AG10803 (cell line): ENCODE measurements around the gene SLAMF9.
"Not testable (repeated sequence)": the region's sequence is repeated elsewhere in the genome, so short reads cannot be mapped to it uniquely, and the experiment has no call there.

ENCODE experiments used
- DNase-seq: peaks from one replicate; pipeline ENCODE4 v3.0.0; 2010; ENCODE audit warnings: low read depth
- H3K4me3 ChIP-seq: 2 replicates; pipeline ENCODE4 v1.5.1; 2011; ENCODE audit warnings: mild to moderate bottlenecking, low read length, control low read depth
- CTCF ChIP-seq: conservative IDR thresholded peaks from 2 replicates; pipeline ENCODE4 v1.5.1; 2011; ENCODE audit warnings: mild to moderate bottlenecking, low read length, control low read depth, inconsistent platforms

The SLAMF9 gene

GRCh38 chr1:159915571-159916241 lies 38.3 kb downstream of the SLAMF9 start:
- no peak for DNase-seq
- H3K4me3 ChIP-seq: no peak overlapping the region
- no peak for TF ChIP-seq CTCF

GRCh38 chr1:159914252-159915018 lies 39.6 kb downstream of the SLAMF9 start:
- no peak for DNase-seq
- H3K4me3 ChIP-seq: no peak overlapping the region
- no peak for TF ChIP-seq CTCF

- no peak for DNase-seq
- no peak overlapping the region for H3K4me3 ChIP-seq
- TF ChIP-seq CTCF: no peak
Measured at GRCh38 chr1:159913451-159914192, 40.4 kb downstream of the SLAMF9 start.

- no peak for TF ChIP-seq CTCF
- H3K4me3 ChIP-seq: no peak overlapping the region
- no peak for DNase-seq
Measured at GRCh38 chr1:159911326-159912070, 42.5 kb downstream of the SLAMF9 start.

- DNase-seq: no peak
- no peak overlapping the region for H3K4me3 ChIP-seq
- TF ChIP-seq CTCF: no peak
Measured at GRCh38 chr1:159908031-159908940, 45.8 kb downstream of the SLAMF9 start.

- TF ChIP-seq CTCF: no peak
- DNase-seq: no peak
- no peak overlapping the region for H3K4me3 ChIP-seq
Measured at GRCh38 chr1:159906960-159907359, 47.1 kb downstream of the SLAMF9 start.

GRCh38 chr1:159904036-159904435 lies 50.0 kb downstream of the SLAMF9 start:
- not testable (repeated sequence) for DNase-seq, H3K4me3 ChIP-seq
